ENCODE data around the gene IFT122. TPM values are rescaled to one million over a fixed set of nuclear protein-coding genes. Genes with fewer than 3 reads are reported as not detected.

Gene IFT122
- total RNA-seq, 2 experiments from 2014 or later, result 18.4 to 22.6 TPM

DNA sequence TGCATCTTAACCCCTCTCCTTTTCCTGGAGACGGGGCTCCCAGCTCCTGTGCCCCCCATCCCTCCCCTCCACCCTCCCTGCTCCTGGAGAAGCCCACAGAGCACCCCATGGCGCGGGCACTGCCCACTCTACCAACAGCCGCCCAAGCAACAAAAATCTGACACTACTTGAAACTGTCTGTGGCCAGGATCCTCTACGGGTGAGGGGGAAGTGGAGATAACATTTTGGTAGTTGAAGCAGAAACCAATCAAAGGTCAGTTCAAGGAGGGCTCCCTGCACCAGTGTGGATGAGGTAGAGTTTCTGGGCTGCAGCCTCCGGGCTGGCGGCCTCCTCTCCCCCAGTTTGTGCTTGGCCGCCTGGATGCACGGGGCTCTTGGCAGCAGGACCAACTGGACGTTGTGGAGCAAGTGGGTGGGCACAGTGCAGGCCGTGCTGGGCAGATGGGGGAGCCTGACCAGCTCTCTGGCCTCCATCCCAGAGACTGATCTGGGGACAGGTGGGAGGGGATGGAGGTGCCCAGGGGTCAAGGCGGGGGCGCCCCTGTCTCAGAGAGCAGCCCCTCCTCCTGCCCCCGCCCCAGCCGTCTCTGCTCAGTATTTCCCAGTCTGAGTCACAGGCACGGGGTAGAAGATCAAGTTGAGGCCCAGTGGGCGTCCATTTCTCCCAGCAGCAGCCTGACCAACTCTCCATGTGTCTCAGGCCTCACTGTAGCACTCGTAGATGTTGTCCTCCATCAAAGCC lies 115.8 kb downstream of the IFT122 start:
- ATAC-seq, result no peak

DNA sequence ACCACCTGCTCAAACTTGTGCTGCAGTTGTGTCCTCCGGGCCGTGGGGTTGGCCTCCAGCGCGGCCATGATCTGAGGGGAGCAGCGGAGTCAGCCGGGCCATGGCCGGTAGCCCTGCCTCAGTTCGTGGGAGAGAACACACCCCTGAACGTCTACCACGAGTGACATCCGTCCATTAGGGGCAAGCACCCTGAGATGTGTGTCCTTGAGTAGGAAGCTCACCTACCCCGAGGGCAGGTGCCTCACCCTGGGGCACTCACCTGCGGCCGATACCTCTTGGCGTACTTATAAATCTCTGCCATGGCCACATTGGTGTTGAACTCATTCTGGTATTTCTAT lies 116.3 kb downstream of the IFT122 start:
- no peak for ATAC-seq
- ChIA-PET POLR2A (no interaction called here), CTCF (no interaction called here)
- no peak for DNase-seq
- H3K4me3 Mint-ChIP-seq, result no peak overlapping the region
- H3K36me3 Mint-ChIP-seq (ENCODE audit: low read depth), result no peaks in the 10 kb centered on the region
- intact Hi-C loops (cut with DNase I, micrococcal nuclease), result no loop called here
- peaks cover 3% of the 10 kb centered on the region for H3K27me3 Mint-ChIP-seq
- H3K27ac Mint-ChIP-seq, result no peak overlapping the region
- H3K9me3 Mint-ChIP-seq (ENCODE audit: low read depth), result no peaks in the 10 kb centered on the region
- H3K4me1 Mint-ChIP-seq, result peaks cover 5% of the 10 kb centered on the region

More for the DNA sequence above, 115.8 kb downstream of the IFT122 start:
- Mint-ChIP-seq H3K9me3 (ENCODE audit: low read depth) (no peaks in the 10 kb centered on the region), H3K36me3 (ENCODE audit: low read depth) (no peaks in the 10 kb centered on the region), H3K27me3 (peaks cover 3% of the 10 kb centered on the region), H3K4me1 (peaks cover 5% of the 10 kb centered on the region), H3K27ac (no peak overlapping the region), H3K4me3 (no peak overlapping the region)
- intact Hi-C loops (cut with DNase I, micrococcal nuclease), result no loop called here
- ChIA-PET POLR2A (no interaction called here), CTCF (no interaction called here)
- DNase-seq, result no peak

DNA sequence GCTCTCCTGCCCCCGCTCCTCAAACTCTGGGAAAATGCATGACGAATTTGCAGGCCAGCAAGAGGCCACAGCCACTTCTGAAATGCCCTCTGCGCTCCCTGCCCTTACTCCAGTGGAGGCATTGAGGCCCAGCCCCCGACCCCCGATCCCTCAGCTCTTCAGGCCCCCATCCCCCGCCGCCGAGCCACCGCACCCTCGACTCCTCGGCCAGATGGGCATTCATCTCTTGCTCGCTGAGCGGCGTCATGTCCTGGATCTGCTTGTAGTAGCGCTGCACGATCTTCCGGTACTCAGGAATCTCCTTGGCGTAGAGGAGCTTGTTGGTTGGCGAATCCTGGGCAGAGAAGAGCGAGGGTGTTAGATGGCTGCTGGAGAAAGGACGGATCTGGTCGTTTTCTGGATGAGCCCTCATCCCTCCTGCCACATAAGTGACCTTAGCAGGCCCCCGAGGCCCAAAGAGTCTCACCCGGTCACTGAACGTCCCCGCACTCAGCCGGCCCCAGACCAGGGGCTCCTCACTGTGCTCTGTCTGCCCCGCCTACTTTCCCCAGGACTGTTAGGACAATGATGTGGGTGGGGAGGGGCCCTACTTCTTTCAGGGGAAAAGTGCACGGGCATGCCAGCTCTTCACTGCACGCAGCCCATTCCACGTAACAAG lies 117.0 kb downstream of the IFT122 start:
- Mint-ChIP-seq H3K36me3 (ENCODE audit: low read depth) (no peaks in the 10 kb centered on the region), H3K27me3 (no peaks in the 10 kb centered on the region), H3K9me3 (ENCODE audit: low read depth) (no peaks in the 10 kb centered on the region), H3K27ac (no peak overlapping the region), H3K4me1 (peaks cover 5% of the 10 kb centered on the region), H3K4me3 (no peak overlapping the region)
- ATAC-seq, result no peak
- CTCF ChIA-PET, result no interaction called here
- intact Hi-C loops (cut with DNase I, micrococcal nuclease), result no loop called here
- POLR2A ChIA-PET, result no interaction called here
- DNase-seq, result no peak

DNA sequence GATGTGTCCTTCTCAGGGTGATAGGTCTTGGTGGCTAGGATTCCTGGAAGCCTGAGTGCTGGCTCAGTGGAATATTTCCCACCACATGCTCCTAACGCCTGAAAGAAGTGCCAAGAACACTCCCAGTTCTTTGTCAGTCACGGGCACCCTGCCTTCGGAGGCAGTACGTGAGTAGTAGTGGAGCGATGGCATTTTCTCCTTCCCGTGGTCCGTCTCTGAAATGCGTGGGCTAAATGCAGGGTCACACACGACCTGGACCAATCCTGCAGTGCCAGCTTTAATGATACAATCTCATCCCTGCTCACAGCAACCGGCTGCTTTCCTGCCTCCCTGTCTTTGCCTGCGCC lies 117.5 kb downstream of the IFT122 start:
- DNase-seq, result no peak
- no peaks in the 10 kb centered on the region for H3K36me3 Mint-ChIP-seq (ENCODE audit: low read depth)
- POLR2A ChIA-PET, result no interaction called here
- no peak for ATAC-seq
- CTCF ChIA-PET, result no interaction called here
- H3K9me3 Mint-ChIP-seq (ENCODE audit: low read depth), result no peaks in the 10 kb centered on the region
- intact Hi-C loops (cut with DNase I, micrococcal nuclease), result no loop called here
- no peak overlapping the region for H3K4me3 Mint-ChIP-seq
- peaks cover 5% of the 10 kb centered on the region for H3K4me1 Mint-ChIP-seq
- H3K27ac Mint-ChIP-seq, result no peak overlapping the region
- no peaks in the 10 kb centered on the region for H3K27me3 Mint-ChIP-seq

DNA sequence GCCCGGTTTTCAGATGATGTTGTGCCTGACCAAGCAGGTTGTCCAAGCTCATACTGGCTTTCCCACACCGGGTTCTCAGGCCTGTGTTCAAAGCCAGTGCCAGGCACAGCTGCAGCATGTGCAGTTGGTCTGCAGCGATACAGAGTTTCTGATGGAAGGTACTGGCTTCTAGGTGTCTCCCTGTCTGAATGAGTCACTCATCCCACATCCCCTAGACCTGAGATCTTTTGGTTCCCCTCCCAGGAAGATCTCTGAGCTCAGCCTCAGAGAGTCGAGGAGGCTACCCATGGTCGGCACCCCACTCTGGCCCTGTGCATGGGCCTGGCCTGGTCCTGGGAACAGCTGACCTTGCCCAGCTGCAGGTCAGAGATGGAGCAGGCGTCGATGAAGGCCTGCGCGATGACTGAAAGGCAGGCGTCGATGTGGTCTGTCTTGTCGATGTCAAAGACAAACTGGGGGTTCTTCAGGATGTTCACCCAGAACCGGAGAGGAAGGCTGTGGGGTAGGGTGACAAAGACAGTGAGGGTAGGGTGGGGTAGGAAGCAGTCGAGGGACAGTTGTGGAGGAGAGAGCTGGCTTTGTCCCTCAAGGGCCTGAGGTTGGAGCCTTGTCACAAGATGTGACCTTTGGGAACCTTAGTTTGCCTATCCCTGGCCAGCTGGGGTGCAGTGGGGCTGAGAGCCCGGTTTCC lies 118.2 kb downstream of the IFT122 start:
- Mint-ChIP-seq H3K4me3 (no peak overlapping the region), H3K9me3 (ENCODE audit: low read depth) (no peaks in the 10 kb centered on the region), H3K4me1 (peaks cover 5% of the 10 kb centered on the region), H3K27me3 (no peaks in the 10 kb centered on the region), H3K27ac (no peak overlapping the region), H3K36me3 (ENCODE audit: low read depth) (no peaks in the 10 kb centered on the region)
- intact Hi-C loops (cut with DNase I, micrococcal nuclease), result no loop called here
- POLR2A ChIA-PET, result no interaction called here
- no peak for ATAC-seq
- DNase-seq, result no peak
- CTCF ChIA-PET, result interaction anchor here (0.6 kb wide), 1 partner anchor 1049 kb away, joined by 4 read pairs; no protein-coding TSS in a partner anchor

DNA sequence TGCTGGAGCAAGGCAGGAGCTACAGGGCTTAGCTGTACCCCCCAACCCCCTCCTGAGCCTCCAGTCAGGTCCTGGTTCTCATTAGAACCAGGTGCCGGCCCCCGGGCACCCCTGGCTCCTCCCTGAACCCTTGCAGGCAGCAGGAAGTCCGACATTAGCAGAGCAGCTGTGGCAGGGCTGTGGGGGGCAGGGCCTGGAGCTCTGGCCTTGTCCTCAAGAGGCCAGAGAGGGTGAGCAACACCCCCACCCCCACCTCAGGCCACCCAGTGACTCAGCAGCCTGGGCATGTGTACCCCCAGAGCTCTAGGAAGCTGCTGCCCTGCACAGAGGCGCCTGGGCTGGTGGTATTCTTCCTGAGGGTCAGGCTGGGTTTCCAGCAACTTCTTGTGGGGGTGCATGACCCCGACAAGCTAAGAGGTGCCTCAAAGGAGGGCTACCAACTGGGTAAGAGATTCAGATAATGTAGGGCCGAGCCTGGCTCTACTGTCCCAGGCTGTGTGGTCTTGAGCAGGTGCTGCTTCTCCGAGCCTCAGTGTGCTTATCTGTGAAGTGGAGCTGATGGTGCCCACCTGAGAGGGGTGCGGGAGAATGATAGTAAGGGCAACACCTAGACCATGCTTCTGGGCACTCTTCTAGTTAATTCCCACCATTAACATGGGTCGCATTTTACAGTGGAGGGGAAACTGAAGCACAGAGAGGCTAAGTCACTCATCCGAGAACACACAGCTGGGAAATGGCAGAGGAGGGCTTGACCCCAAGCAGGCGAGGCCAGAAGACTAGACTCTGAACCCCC lies 118.9 kb downstream of the IFT122 start:
- no peak overlapping the region for H3K4me3 Mint-ChIP-seq
- POLR2A ChIA-PET, result interaction anchor here (0.5 to 0.6 kb wide), 2 partner anchors 90 to 260 kb away, joined by 3 read pairs; no protein-coding TSS in a partner anchor
- ATAC-seq (no peak), DNase-seq (no peak)
- H3K27me3 Mint-ChIP-seq, result no peaks in the 10 kb centered on the region
- intact Hi-C loops (cut with DNase I, micrococcal nuclease), result no loop called here
- no peaks in the 10 kb centered on the region for H3K9me3 Mint-ChIP-seq (ENCODE audit: low read depth)
- H3K27ac Mint-ChIP-seq, result no peak overlapping the region
- CTCF ChIA-PET, result interaction anchor here (0.6 kb wide), 2 partner anchors 69 to 1050 kb away, joined by 4 read pairs; no protein-coding TSS in a partner anchor
- H3K4me1 Mint-ChIP-seq, result peaks cover 4% of the 10 kb centered on the region
- H3K36me3 Mint-ChIP-seq (ENCODE audit: low read depth), result no peaks in the 10 kb centered on the region

DNA sequence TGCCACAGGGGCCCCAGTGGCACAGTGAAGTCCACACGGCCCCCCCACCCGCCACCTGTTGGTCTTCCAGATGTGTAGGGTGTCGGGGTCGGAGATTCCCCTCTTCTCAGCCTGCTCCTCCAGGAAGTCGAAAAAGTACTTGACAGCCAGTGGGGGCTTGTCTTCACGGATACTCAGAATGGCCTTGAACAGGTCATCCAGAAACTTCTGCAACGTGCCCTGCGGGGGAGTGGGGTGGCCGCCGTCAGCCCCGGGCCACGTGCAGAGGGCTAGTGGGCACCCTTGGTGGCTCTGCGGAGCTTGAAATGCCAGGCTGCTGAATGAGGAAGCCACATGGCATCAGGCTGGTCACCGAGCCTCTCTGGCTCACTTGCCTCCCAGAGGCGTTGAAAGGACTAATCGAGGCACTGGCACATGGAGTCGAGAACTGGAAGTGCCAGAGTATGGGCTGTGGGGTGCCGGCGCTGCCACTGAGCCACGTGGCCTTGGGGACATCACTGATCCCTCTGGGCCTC lies 119.6 kb downstream of the IFT122 start:
- Mint-ChIP-seq H3K27me3 (no peaks in the 10 kb centered on the region), H3K4me3 (no peak overlapping the region), H3K27ac (no peak overlapping the region), H3K36me3 (ENCODE audit: low read depth) (no peaks in the 10 kb centered on the region), H3K9me3 (ENCODE audit: low read depth) (no peaks in the 10 kb centered on the region), H3K4me1 (no peaks in the 10 kb centered on the region)
- DNase-seq (no peak), ATAC-seq (no peak)
- intact Hi-C loops (cut with DNase I, micrococcal nuclease), result no loop called here
- ChIA-PET CTCF (interaction anchor here (0.6 kb wide), 1 partner anchor 69 kb away, joined by 4 read pairs; no protein-coding TSS in a partner anchor), POLR2A (interaction anchor here (0.5 to 0.6 kb wide), 2 partner anchors 91 to 260 kb away, joined by 3 read pairs; no protein-coding TSS in a partner anchor)

DNA sequence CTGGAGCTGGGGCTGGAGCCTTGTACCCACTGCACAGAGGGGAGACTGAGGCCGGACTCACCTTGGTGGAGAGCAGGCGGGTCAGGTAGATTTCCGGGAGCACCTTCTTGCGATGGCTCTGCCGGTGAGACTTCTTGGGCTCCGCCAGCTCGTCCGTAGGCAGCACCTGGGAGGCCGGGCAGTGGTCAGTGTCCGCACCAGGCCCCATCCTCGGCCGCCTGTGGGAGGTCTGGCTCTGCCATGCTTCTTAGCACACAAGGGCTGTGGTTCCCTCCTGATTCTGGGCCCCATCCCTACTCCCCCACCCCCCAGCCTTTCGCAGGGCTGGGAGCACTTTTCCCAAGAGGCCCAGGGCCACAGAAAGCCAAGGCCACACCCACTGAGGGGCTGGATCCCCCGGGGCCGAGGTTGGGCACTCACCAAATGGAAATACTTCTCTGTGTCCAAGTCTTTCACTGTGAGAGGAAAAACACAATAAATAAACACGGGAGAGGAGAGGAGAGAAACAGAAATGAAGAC lies 120.3 kb downstream of the IFT122 start:
- intact Hi-C loops (cut with DNase I, micrococcal nuclease), result no loop called here
- Mint-ChIP-seq H3K27ac (no peak overlapping the region), H3K27me3 (no peaks in the 10 kb centered on the region), H3K4me3 (no peak overlapping the region), H3K9me3 (ENCODE audit: low read depth) (no peaks in the 10 kb centered on the region), H3K4me1 (no peaks in the 10 kb centered on the region), H3K36me3 (ENCODE audit: low read depth) (no peaks in the 10 kb centered on the region)
- POLR2A ChIA-PET, result no interaction called here
- no peak for DNase-seq
- CTCF ChIA-PET, result no interaction called here
- no peak for ATAC-seq

DNA sequence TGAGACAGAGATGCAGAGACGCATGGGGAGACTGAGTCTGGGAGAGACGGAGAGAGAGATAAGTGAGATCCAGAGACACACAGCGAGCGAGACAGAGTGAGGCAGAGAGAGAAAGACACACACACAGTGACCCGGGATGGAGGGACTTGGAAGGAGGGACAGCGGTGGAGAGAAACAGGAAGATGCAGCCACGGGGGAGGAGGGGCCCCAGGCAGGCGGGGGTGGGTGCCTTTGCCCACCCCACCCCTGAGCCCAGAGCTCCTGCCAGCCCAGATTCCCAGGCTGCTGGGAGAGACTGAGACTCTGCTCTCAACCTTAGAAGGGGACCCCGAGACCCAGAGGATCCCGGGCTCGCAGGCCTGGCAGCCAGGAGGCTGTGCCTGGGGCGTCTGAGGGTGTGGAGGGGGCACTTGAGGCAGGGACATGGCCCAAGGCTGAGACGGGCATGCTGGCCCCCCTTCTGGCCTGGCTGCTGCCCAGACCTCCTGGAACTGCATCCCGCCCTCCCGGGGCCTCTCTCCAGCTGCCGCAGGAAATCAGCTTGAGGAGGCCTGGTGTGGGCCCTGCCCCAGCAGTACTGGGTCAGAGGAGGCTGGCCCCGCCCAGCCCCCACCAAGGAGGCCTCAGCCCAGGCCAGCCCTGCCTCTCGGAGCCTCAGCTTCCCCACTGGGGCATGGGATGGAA lies 121.0 kb downstream of the IFT122 start:
- ChIA-PET POLR2A (no interaction called here), CTCF (no interaction called here)
- no peaks in the 10 kb centered on the region for H3K27me3 Mint-ChIP-seq
- no peaks in the 10 kb centered on the region for H3K36me3 Mint-ChIP-seq (ENCODE audit: low read depth)
- H3K4me3 Mint-ChIP-seq, result no peak overlapping the region
- no peak for DNase-seq
- H3K9me3 Mint-ChIP-seq (ENCODE audit: low read depth), result no peaks in the 10 kb centered on the region
- ATAC-seq, result no peak
- intact Hi-C loops (cut with DNase I, micrococcal nuclease), result no loop called here
- H3K27ac Mint-ChIP-seq, result no peak overlapping the region
- no peaks in the 10 kb centered on the region for H3K4me1 Mint-ChIP-seq

DNA sequence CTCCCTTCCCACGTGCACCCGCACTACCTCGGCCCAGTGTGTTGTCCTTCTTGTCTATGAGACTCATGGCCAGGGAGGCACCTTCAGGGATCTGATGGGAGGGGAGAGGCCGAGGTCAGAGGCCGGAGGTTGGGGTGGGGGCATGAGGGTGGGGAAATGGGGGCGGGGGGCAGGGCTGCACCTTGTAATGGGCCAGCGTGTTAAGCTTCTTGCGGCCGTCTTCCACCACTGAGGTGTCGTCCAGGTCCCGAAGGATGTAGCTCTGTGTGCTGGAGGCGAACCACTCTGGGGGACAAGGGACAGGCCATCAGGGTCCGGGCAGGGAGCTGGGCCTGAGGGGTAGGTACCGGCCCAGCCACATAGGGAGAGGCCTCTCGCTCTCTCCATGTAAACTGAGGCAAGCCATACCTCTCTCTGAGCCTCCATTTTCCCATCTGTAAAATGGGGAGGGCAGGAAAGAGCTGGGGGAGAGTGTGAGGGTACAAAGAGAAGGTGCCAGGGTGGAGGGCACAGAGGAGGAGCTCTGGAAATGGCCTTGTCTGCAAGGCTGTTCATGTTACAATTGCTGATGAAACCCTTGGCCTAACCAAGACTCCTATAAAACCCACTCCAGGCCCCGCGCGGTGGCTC lies 121.7 kb downstream of the IFT122 start:
- Mint-ChIP-seq H3K27ac (no peak overlapping the region), H3K27me3 (no peaks in the 10 kb centered on the region), H3K36me3 (ENCODE audit: low read depth) (no peaks in the 10 kb centered on the region), H3K4me1 (no peaks in the 10 kb centered on the region), H3K4me3 (no peak overlapping the region), H3K9me3 (ENCODE audit: low read depth) (no peaks in the 10 kb centered on the region)
- POLR2A ChIA-PET, result no interaction called here
- CTCF ChIA-PET, result no interaction called here
- ATAC-seq, result no peak
- DNase-seq, result no peak
- intact Hi-C loops (cut with DNase I, micrococcal nuclease), result no loop called here

Data from activated CD4-positive, alpha-beta T cell treated with anti-CD3 and anti-CD28 coated beads for 36 hours (primary cell).